H1 (cell line): ENCODE data around the gene PCDHGA8. TPM values are rescaled to one million over a fixed set of nuclear protein-coding genes. Genes with fewer than 3 reads are reported as not detected.

ENCODE experiments used
- POLR2AphosphoS5 ChIP-seq: IDR thresholded peaks from 2 replicates; pipeline ENCODE4 v1.6.1; 2011; ENCODE audit warnings: low read depth, low read length
- POU5F1 ChIP-seq: IDR thresholded peaks from 2 replicates; pipeline ENCODE4 v1.6.1; 2011; ENCODE audit warnings: low read depth, mild to moderate bottlenecking, low read length, moderate library complexity
- SAP30 ChIP-seq: fragments of 300-600 bp; sonication (generic); IDR thresholded peaks from 2 replicates; pipeline ENCODE4 v1.7.1; 2012; ENCODE audit warnings: low read length, moderate library complexity, mild to moderate bottlenecking, inconsistent platforms; ENCODE audit not compliant: insufficient read depth, insufficient replicate concordance
- polyA plus RNA-seq, 7 experiments: library from polyadenylated mRNA; depleted of rRNA in 3 of 7; stranded (reverse) in 5 of 7; unstranded in 2 of 7; fragments of >200 nt in 5 of 7; fragments of 200-250 nt in 2 of 7; gene quantifications; 1 replicate in 5 of 7; 2 replicates in 1 of 7; 4 replicates in 1 of 7; pipeline versions ENCODE4 v1.2.1 to v1.2.3, GENCODE V29; 2011 to 2013; ENCODE audit warnings: missing spikeins in 2 of 7, mixed read lengths in 2 of 7
- total RNA-seq: library from RNA; stranded (reverse); fragmentation: NEBNext Ultra II Directional; extraction: Animal tissue kit (Norgen Biotek cat#: 25700); gene quantifications from 2 replicates; pipeline ENCODE4 v1.2.1, GENCODE V29; 2021

Gene PCDHGA8
- total and polyA plus RNA-seq, 2 of the 8 experiments (the other 6 are each of a cell fraction or from before 2014, with no cell fraction given) = 0.79 to 1.4 TPM

GRCh38 chr5:141422742-141423291 is 30.4 kb downstream of the PCDHGA8 start (continued):
- TF ChIP-seq SAP30 (no peak), POLR2AphosphoS5 (no peak), POU5F1 (no peak)
